Stimulated activated CD4-positive, alpha-beta T cell treated with anti-CD3 and anti-CD28 coated beads, TNF-alpha, amount 100 ng/mL, for 4 hours (primary cell): Measurements from ENCODE around the gene GALNT7.
A peak's percentile ranks its signal among the peaks of the same experiment; 100 is the strongest.

Source experiments
- DNase-seq, 3 experiments: peaks; one replicate each; pipeline ENCODE4 v3.0.0-alpha.2; 2020; ENCODE audit warnings: low read depth in 3 of 3

Gene GALNT7

DNA sequence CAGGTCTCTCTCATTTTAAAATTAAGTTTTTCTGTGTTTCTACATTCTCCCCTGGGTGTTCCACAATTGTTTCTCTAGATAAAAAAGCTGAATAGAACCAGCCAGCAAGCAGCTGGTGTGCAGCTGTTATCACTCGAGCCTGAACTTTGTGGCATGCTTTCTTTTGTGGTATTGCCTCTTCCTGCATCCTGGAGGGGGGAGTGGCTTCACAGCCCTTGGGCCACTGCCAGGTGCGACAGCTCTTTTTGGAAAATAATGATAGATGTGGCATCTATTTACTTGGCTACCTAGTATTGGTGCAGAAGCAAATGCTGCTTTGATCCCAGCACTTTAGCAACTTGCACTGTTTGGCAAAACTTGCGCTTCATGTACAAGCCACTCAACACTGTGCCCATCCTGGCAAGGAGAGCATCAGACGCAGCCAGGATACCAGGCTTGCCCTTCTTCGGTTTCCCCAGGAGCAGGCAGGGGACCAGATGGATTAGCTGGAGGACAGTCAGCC lies 96.1 kb downstream of the GALNT7 start:
- no peak for DNase-seq

GRCh38 chr4:173265751-173266150 lies 97.1 kb downstream of the GALNT7 start:
- DNase-seq, result no peak

DNA sequence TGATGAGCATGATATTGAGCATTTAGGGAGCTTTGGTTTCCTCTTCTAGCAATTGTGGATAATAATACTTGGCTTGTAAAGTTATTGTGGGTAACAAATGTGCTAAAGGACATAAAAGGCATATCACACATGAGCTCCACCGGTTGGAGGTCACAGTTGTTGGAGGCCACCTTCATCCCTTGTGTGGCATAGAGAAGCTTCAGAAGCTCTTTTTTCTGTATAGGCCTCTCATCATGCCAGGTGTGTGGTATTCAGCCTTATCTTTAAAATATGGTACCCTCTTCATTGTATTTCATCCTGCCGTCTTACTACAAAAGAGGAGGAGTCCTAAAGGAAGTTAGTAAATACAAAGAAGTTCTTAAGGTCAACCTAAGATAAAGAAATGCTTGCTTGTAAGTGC lies 99.1 kb downstream of the GALNT7 start:
- no peak for DNase-seq

- DNase-seq, result no peak
These were observed 100.7 kb downstream of the GALNT7 start for GRCh38 chr4:173269280-173269679.

GRCh38 chr4:173270312-173271027 lies 101.9 kb downstream of the GALNT7 start:
- no peak for DNase-seq

DNA sequence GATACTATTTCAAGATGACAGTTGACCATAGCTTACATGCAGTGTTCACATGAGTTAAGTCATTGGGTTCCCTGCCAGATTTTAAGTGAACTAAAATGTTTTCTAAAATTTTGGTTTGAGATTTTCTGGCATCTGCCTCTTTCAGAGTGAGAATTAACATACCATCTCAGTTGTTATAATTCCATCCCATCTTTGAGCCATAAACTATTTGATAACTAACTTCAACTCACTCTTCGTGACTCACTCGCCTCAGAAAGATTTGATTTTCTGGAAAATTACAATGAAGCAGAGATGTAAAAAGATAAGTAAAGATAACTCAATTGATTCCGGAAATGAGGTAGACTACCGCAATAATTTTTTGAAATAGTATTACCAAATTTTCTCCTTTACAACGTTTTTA lies 103.7 kb downstream of the GALNT7 start:
- DNase-seq, result no peak

DNA sequence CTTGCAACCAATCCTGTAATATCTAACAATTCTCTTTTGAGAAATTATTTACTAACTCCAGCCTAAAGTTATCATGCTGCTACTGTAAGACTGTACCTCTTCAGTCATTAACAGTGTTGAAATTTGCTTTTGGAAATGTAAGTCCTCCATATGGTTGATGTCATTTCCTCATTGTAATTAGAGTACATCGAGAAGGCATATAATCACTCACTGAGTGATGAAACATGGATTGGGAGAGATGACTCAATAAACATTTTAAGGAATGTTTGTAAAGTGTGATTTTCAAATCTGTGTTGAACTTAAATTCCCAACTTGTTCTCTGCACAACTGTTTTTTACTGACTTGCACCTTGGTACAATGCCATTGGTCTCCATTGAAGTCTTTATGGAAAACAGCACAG lies 104.4 kb downstream of the GALNT7 start:
- DNase-seq, result no peak

GRCh38 chr4:173273941-173274340 lies 105.3 kb downstream of the GALNT7 start:
- DNase-seq, result no peak

DNA sequence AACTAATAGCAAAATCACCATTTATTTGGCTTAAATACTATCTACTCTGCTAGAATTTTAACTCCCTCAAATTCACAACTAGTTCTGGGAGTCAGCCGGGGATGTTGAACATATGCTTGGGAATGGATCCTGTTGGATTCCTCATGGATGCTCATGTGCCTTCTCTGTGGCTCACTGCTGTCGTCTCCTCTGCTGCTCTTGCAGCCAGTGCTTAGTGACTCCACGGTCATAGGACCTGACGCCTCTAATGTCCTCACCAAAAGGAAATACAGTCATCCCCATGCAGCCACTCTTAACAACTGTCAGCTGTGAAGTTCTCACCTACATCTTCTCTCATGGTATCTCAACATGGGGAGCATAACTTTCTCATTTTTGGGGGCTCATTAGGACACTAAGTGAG lies 106.1 kb downstream of the GALNT7 start:
- no peak for DNase-seq

DNA sequence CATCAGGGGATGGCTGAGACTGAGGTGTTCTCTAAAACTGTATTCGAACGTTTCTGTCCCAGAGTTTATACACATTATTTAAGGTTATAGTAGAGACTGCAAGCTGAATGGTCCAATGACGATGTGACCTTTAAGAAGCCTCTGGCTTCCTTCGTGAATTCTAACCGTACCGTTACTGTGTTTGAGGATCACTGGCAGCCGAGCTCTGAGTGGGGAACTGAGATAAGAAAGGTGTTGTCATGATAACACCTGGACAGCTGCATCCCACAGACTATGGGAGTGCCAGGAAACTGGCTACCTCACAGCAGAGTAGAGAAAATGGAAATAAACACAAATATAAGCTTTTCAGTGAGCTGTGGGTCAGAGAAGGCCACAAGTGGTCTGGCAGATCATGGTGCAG lies 106.5 kb downstream of the GALNT7 start:
- no peak for DNase-seq

- no peak for DNase-seq
These were observed 108.7 kb downstream of the GALNT7 start for GRCh38 chr4:173277340-173277739.

DNA sequence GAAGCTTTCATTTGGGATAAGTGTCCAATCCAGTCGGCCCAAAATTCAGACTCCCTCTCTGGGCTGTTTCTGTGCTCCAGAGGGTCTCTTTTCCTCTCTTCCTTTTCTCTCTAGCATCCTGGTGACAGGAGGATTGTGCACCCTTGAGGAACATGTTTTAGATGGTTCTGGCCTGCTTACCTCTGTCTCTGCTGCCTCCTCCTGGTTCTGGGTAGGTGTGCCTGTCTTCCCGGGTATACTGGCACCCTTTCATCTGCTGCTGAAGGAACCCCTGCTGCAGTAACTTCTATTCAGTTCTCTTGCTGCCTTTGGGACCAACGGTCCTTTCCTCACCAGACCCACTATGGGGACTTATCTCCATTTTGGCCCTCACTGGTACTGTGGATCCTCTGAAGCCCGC lies 112.4 kb downstream of the GALNT7 start:
- DNase-seq, result no peak

GRCh38 chr4:173281406-173282255 lies 113.0 kb downstream of the GALNT7 start:
- no peak for DNase-seq

GRCh38 chr4:173282256-173282562 lies 113.6 kb downstream of the GALNT7 start:
- DNase-seq, result no peak

GRCh38 chr4:173282626-173283025 lies 114.0 kb downstream of the GALNT7 start:
- DNase-seq, result no peak

GRCh38 chr4:173284463-173284862 lies 115.9 kb downstream of the GALNT7 start:
- DNase-seq, result no peak

DNA sequence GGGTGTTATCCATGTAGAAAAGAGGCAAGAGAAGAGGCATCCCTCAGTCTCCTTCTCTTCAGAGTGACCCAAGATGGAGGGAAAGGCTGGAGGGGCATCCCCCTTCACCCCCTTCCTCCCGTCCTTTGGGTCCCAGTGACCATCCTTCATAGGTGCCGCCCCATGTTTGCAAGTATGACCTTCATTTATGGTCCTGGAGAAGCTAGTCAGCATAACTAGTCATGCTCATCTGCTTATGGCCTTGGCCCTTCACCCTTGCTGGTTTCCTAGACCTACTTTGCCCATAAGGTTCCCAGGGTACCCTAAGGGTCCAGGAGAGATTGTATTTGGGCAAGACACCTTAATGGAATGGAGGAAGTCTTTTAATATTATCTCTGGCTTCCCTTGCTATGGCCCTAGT lies 118.9 kb downstream of the GALNT7 start:
- no peak for DNase-seq

- peak; percentile 34 to 59 (median 43) for DNase-seq
These were observed 119.7 kb downstream of the GALNT7 start for GRCh38 chr4:173288296-173288695.

DNA sequence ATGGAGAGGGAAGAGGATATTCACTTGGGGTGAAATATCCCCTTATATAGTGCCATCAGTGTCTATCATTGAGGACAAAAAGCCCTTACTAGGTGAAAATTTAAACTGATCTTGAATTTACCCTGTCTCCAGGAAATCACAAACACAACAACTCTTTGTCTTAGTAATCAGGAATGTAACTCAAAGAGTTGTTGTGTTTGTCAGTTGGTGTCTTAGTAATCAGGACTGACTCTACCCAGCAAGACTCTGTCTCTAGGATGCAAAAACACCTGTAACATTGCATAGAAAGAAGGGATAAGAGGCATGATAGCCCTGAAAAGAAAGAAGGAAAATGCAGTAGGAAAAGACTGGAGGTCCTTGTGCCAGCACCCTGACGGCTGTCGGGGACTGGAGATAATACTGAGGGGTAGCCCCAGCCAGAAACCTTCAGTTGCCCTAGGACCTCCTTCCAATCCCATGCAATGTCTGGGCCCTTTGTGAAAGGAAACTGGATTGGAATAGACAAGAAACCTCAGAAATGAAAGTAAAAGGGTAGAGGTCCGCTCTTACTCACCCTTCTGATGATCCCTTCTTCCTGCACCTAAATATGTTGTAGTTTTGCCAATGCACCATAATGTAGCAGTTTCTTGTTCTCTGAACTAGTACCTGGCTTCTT lies 120.2 kb downstream of the GALNT7 start:
- DNase-seq, result no peak

GRCh38 chr4:173289353-173289727 lies 120.7 kb downstream of the GALNT7 start:
- no peak for DNase-seq

DNA sequence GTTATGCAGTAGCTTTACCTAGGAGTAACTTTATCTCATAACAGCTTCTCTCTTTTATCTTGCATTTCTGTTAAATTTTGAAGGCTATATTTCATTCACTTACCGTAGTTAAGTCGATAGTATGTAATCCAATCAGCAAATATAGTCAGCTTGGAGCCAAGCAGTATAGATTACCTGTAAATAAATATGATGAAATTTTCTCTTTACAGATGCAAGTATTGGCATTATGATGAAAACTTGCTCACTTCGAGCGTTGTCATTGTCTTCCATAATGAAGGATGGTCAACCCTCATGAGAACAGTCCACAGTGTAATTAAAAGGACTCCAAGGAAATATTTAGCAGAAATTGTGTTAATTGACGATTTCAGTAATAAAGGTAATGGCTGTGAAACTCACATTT lies 123.3 kb downstream of the GALNT7 start:
- DNase-seq, result no peak

GRCh38 chr4:173293663-173294062 lies 125.1 kb downstream of the GALNT7 start:
- DNase-seq, result no peak

DNA sequence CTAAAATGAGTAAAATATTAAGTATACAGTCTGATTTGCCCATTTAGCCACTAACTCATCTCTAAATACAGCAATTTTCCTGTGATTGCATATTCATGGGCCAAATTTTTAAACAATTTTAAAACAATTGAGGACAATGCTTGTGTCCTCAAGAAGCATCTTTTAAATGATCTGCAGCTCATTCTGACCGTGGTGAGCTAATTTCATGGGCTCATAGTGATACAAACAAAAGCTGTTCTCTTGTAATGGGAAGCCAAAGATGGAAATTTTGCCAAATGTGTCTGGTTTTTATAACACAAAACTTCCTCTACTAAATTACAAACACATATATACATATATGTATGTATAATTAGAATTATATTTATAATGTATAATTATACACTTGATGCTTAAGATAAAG lies 125.8 kb downstream of the GALNT7 start:
- no peak for DNase-seq
